Measurements from ENCODE around the gene SAP30L.

- TF ChIP-seq CTCF (optimal IDR thresholded peaks at IDR 0.05 in 1 of 3, IDR thresholded peaks at IDR 0.05 in 1 of 3, conservative IDR thresholded peaks at IDR 0.05 in 1 of 3; ENCODE audit: extremely low read depth in 1 of 3, insufficient read depth in 2 of 3, low read length in 3 of 3) (no peak), EZH2 (IDR thresholded peaks at IDR 0.05; ENCODE audit: low read length) (no peak)
Observed at GRCh38 chr5:154506049-154506715, 60.4 kb downstream of the SAP30L start.

All from keratinocyte (primary cell).